A549 (cell line): ENCODE measurements around the gene MBNL3. TPM values are rescaled to one million over a fixed set of nuclear protein-coding genes. Genes with fewer than 3 reads are reported as not detected.

Source experiments
- ATAC-seq, 2 experiments: fragments of 200-7000 bp in 1 of 2; fragments of >200 bp in 1 of 2; cut with Nextera tagmentation in 1 of 2; cut with Tn5 transposase in 1 of 2; 3 replicates each; pipeline versions ENCODE4 v1.8.0 to v1.9.1; 2018 to 2020; ENCODE audit warnings: mild to moderate bottlenecking in 1 of 2, moderate library complexity in 1 of 2
- CTCF ChIA-PET: fragments of 300-600 bp; sonication (Branson Sonifier 250); formaldehyde crosslinking; extraction: SDS; loops from one replicate; lab custom pipeline; 2021; ENCODE audit warnings: antibody characterized with exemption, inconsistent platforms; lab: Yijun Ruan, JAX
- POLR2A ChIA-PET: fragments of 350-600 bp; formaldehyde crosslinking; extraction: SDS; loops from one replicate; lab custom pipeline; 2021; ENCODE audit warnings: antibody characterized with exemption, inconsistent platforms; lab: Yijun Ruan, JAX
- DNase-seq, 2 experiments: peaks; one replicate each; pipeline versions ENCODE4 v3.0.0 to v3.0.0-alpha.2; 2011 to 2016; ENCODE audit warnings: low read depth in 1 of 2, low spot score in 1 of 2
- FAIRE-seq: peaks from 2 replicates; lab custom pipeline; 2011; peaks lifted over from hg19 to GRCh38; lab: Jason Lieb, UNC
- H3K27ac ChIP-seq, 2 experiments: fragments of >200 bp; sonication (Bioruptor Twin); formaldehyde crosslinking; 3 replicates each; pipeline ENCODE4 v1.5.1; 2016 to 2017
- H3K4me1 ChIP-seq: fragments of >200 bp; sonication (Bioruptor Twin); formaldehyde crosslinking; 3 replicates; pipeline ENCODE4 v1.6.1; 2016
- H3K4me2 ChIP-seq: fragments of >200 bp; sonication (Bioruptor Twin); formaldehyde crosslinking; 3 replicates; pipeline ENCODE4 v1.6.1; 2016
- H3K4me3 ChIP-seq: fragments of >200 bp; sonication (Bioruptor Twin); formaldehyde crosslinking; 3 replicates; pipeline ENCODE4 v1.5.1; 2016
- H3K9me3 ChIP-seq: fragments of >200 bp; sonication (Bioruptor Twin); formaldehyde crosslinking; 3 replicates; pipeline ENCODE4 v1.6.1; 2016
- BHLHE40 ChIP-seq: IDR thresholded peaks from 2 replicates; pipeline ENCODE4 v1.6.1; 2012; ENCODE audit warnings: low read depth, low read length, inconsistent platforms
- CHD2 ChIP-seq: fragments of 150-350 bp; IDR thresholded peaks from 2 replicates; pipeline ENCODE4 v1.6.1; 2014; ENCODE audit warnings: low read length; ENCODE audit not compliant: partially characterized antibody
- ESRRA ChIP-seq: fragments of 150-350 bp; IDR thresholded peaks from 2 replicates; pipeline ENCODE4 v1.6.1; 2014; ENCODE audit warnings: mild to moderate bottlenecking, low read length, borderline replicate concordance
- FOSL2 ChIP-seq, 2 experiments: fragments of 450-650 bp in 1 of 2; fragments of >200 bp in 1 of 2; sonication (Bioruptor Twin) in 1 of 2; formaldehyde crosslinking; IDR thresholded peaks; 2 replicates each; pipeline versions ENCODE4 v1.5.0 to v1.6.1; 2016 to 2020; ENCODE audit warnings: mild to moderate bottlenecking in 1 of 2, moderate library complexity in 1 of 2
- FOXS1 ChIP-seq: fragments of 250-450 bp; sonication (Bioruptor Pico); IDR thresholded peaks from 2 replicates; pipeline ENCODE4 v1.5.0; 2020; ENCODE audit warnings: mild to moderate bottlenecking, moderate library complexity
- HDAC2 ChIP-seq: fragments of 200-600 bp; sonication (generic); IDR thresholded peaks from 2 replicates; pipeline ENCODE4 v1.6.1; 2016
- HOXA7 ChIP-seq: fragments of 250-450 bp; sonication (Bioruptor Pico); IDR thresholded peaks from 2 replicates; pipeline ENCODE4 v1.5.0; 2020; ENCODE audit warnings: mild to moderate bottlenecking, moderate library complexity
- HOXB13 ChIP-seq: fragments of 250-450 bp; sonication (Bioruptor Pico); IDR thresholded peaks from 2 replicates; pipeline ENCODE4 v1.5.0; 2020; ENCODE audit warnings: low read depth, mild to moderate bottlenecking, moderate library complexity
- KDM1A ChIP-seq: fragments of 200-600 bp; sonication (generic); IDR thresholded peaks from 2 replicates; pipeline ENCODE4 v1.6.1; 2016; ENCODE audit warnings: low read depth, mild to moderate bottlenecking
- KDM5A ChIP-seq: fragments of 200-600 bp; sonication (generic); IDR thresholded peaks from 2 replicates; pipeline ENCODE4 v1.6.1; 2016; ENCODE audit warnings: antibody characterized with exemption, mild to moderate bottlenecking
- MYC ChIP-seq: IDR thresholded peaks from 2 replicates; pipeline ENCODE4 v1.6.1; 2012; ENCODE audit warnings: mild to moderate bottlenecking, inconsistent platforms, low read length, improper control_type of control experiment, borderline replicate concordance
- NFE2L2 ChIP-seq: fragments of 150-350 bp; conservative IDR thresholded peaks from 2 replicates; pipeline ENCODE4 v1.6.1; 2014; ENCODE audit warnings: low read length
- PBX3 ChIP-seq: IDR thresholded peaks from 2 replicates; pipeline ENCODE4 v1.6.1; 2012
- PHF8 ChIP-seq: fragments of 200-600 bp; sonication (generic); IDR thresholded peaks from 2 replicates; pipeline ENCODE4 v1.6.1; 2016; ENCODE audit warnings: low read depth, mild to moderate bottlenecking, antibody characterized with exemption, moderate library complexity, borderline replicate concordance
- POLR2A ChIP-seq: IDR thresholded peaks from 2 replicates; pipeline ENCODE4 v1.6.1; 2012; ENCODE audit warnings: mild to moderate bottlenecking, low read length
- RAD21 ChIP-seq, 2 experiments: fragments of >200 bp in 1 of 2; sonication (Bioruptor Twin) in 1 of 2; formaldehyde crosslinking in 1 of 2; IDR thresholded peaks in 1 of 2; conservative IDR thresholded peaks in 1 of 2; 2 replicates in 1 of 2; 3 replicates in 1 of 2; pipeline ENCODE4 v1.6.1; 2012 to 2018; ENCODE audit warnings: inconsistent platforms in 1 of 2
- RNF2 ChIP-seq: fragments of 200-600 bp; sonication (generic); IDR thresholded peaks from 2 replicates; pipeline ENCODE4 v1.6.1; 2016; ENCODE audit warnings: low read depth, mild to moderate bottlenecking, antibody characterized with exemption, moderate library complexity, borderline replicate concordance
- SMC3 ChIP-seq: fragments of >200 bp; sonication (Bioruptor Twin); formaldehyde crosslinking; IDR thresholded peaks from 3 replicates; pipeline ENCODE4 v1.6.1; 2018; ENCODE audit warnings: inconsistent platforms
- SREBF2 ChIP-seq: fragments of 450-650 bp; IDR thresholded peaks from 2 replicates; pipeline ENCODE4 v1.6.1; 2014; ENCODE audit warnings: mild to moderate bottlenecking, moderate library complexity
- TFCP2L1 ChIP-seq: fragments of 250-450 bp; sonication (Bioruptor Pico); IDR thresholded peaks from 2 replicates; pipeline ENCODE4 v1.5.0; 2021; ENCODE audit warnings: mild to moderate bottlenecking
- ZFP36 ChIP-seq: fragments of 450-650 bp; IDR thresholded peaks from 2 replicates; pipeline ENCODE4 v1.6.1; 2014; ENCODE audit warnings: borderline replicate concordance; ENCODE audit not compliant: partially characterized antibody
- WGBS: methylation state at CpG from one replicate; pipeline ENCODE4 v1.1.6; 2017; ENCODE audit errors: missing lambda C conversion rate; 5-methylcytosine and 5-hydroxymethylcytosine counted together
- polyA plus RNA-seq, 4 experiments: library from polyadenylated mRNA; depleted of rRNA in 3 of 4; stranded (reverse); fragments of >200 nt; fragmentation: RNase III in 1 of 4; extraction: RNeasy Plus Mini Kit Qiagen cat#74134 plus additional on column Dnase treatment in 1 of 4; gene quantifications; 2 replicates in 3 of 4; 3 replicates in 1 of 4; pipeline ENCODE4 v1.2.3, GENCODE V29; 2011 to 2017
- TF ChIP-seq, protein P1 (sequence below): fragments of >200 bp; sonication (Bioruptor Twin); formaldehyde crosslinking; IDR thresholded peaks from 3 replicates; pipeline ENCODE4 v1.6.1; 2016
- TF ChIP-seq, protein P2 (sequence below): fragments of 200-600 bp; sonication (generic); IDR thresholded peaks from 2 replicates; pipeline ENCODE4 v1.6.1; 2016; ENCODE audit warnings: antibody characterized with exemption, mild to moderate bottlenecking, moderate library complexity

Gene MBNL3
- polyA plus RNA-seq, 2 of the 4 experiments (the other 2 are of a cell fraction), result not detected

GRCh38 chrX:132433001-132433400, 55.8 kb downstream of the MBNL3 start:
- DNase-seq, result no peak
- Histone ChIP-seq H3K4me1 (no peaks in the 10 kb centered on the region), H3K9me3 (no peaks in the 10 kb centered on the region), H3K4me2 (no peak overlapping the region), H3K27ac (no peak overlapping the region)
- POLR2A ChIA-PET, result no interaction called here
- no peak for ATAC-seq
- FAIRE-seq, result no peak
- TF ChIP-seq KDM5A (no peak), PHF8 (no peak), SREBF2 (no peak), NFE2L2 (no peak), POLR2A (no peak), ZFP36 (no peak), MYC (no peak)
- TF ChIP-seq, all 56 proteins: peak for 0
- no peak overlapping the region for H3K4me3 ChIP-seq
- CTCF ChIA-PET, result no interaction called here
- WGBS, result 20% methylated on average over 2 of the region's 2 CpGs

- Histone ChIP-seq H3K9me3 (no peaks in the 10 kb centered on the region), H3K4me3 (no peak overlapping the region), H3K4me1 (no peaks in the 10 kb centered on the region), H3K27ac (no peak overlapping the region), H3K4me2 (no peak overlapping the region)
- ATAC-seq (no peak), DNase-seq (no peak), FAIRE-seq (no peak)
- POLR2A ChIA-PET, result no interaction called here
- CTCF ChIA-PET, result no interaction called here
- TF ChIP-seq TFCP2L1 (CRISPR knock-in tag) (no peak), RAD21 (conservative IDR thresholded peaks at IDR 0.05 in 1 of 2, IDR thresholded peaks at IDR 0.05 in 1 of 2) (no peak), HDAC2 (no peak), FOXS1 (CRISPR knock-in tag) (no peak), FOSL2 (IDR thresholded peaks at IDR 0.05) (no peak), FOSL2 (CRISPR knock-in tag; IDR thresholded peaks at IDR 0.05) (no peak), RNF2 (no peak), BHLHE40 (no peak), ESRRA (no peak), MYC (no peak), PHF8 (no peak), HOXA7 (CRISPR knock-in tag) (no peak), PBX3 (no peak), HOXB13 (CRISPR knock-in tag) (no peak), CHD2 (no peak), KDM1A (no peak), NFE2L2 (no peak), SMC3 (no peak)
- TF ChIP-seq, protein P1, sequence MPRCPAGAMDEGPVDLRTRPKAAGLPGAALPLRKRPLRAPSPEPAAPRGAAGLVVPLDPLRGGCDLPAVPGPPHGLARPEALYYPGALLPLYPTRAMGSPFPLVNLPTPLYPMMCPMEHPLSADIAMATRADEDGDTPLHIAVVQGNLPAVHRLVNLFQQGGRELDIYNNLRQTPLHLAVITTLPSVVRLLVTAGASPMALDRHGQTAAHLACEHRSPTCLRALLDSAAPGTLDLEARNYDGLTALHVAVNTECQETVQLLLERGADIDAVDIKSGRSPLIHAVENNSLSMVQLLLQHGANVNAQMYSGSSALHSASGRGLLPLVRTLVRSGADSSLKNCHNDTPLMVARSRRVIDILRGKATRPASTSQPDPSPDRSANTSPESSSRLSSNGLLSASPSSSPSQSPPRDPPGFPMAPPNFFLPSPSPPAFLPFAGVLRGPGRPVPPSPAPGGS, result no peak
- TF ChIP-seq, protein P2, sequence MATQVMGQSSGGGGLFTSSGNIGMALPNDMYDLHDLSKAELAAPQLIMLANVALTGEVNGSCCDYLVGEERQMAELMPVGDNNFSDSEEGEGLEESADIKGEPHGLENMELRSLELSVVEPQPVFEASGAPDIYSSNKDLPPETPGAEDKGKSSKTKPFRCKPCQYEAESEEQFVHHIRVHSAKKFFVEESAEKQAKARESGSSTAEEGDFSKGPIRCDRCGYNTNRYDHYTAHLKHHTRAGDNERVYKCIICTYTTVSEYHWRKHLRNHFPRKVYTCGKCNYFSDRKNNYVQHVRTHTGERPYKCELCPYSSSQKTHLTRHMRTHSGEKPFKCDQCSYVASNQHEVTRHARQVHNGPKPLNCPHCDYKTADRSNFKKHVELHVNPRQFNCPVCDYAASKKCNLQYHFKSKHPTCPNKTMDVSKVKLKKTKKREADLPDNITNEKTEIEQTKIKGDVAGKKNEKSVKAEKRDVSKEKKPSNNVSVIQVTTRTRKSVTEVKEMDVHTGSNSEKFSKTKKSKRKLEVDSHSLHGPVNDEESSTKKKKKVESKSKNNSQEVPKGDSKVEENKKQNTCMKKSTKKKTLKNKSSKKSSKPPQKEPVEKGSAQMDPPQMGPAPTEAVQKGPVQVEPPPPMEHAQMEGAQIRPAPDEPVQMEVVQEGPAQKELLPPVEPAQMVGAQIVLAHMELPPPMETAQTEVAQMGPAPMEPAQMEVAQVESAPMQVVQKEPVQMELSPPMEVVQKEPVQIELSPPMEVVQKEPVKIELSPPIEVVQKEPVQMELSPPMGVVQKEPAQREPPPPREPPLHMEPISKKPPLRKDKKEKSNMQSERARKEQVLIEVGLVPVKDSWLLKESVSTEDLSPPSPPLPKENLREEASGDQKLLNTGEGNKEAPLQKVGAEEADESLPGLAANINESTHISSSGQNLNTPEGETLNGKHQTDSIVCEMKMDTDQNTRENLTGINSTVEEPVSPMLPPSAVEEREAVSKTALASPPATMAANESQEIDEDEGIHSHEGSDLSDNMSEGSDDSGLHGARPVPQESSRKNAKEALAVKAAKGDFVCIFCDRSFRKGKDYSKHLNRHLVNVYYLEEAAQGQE, result no peak
Measured at GRCh38 chrX:132428896-132429295, 59.9 kb downstream of the MBNL3 start.
